ENCODE measurements around the gene CBFA2T3.
"Not testable (repeated sequence)": the region's sequence is repeated elsewhere in the genome, so short reads cannot be mapped to it uniquely, and the experiment has no call there.

CBFA2T3 gene

GRCh38 chr16:89006036-89006752, 29.2 kb upstream of the CBFA2T3 start:
- H3K36me3 ChIP-seq (ENCODE audit: insufficient read depth, low read length) = no peaks in the 10 kb centered on the region
- no peaks in the 10 kb centered on the region; the same call in 1 of the 2 replicates for H3K4me1 ChIP-seq (ENCODE audit: insufficient read depth, low read length)
- no peak overlapping the region for H3K9ac ChIP-seq (ENCODE audit: low read depth, low read length)
- H3K9me3 ChIP-seq (ENCODE audit: control insufficient read depth, insufficient read depth, low read length) = no peaks in the 10 kb centered on the region

- no peak overlapping the region for H3K9ac ChIP-seq (ENCODE audit: low read depth, low read length)
- no peaks in the 10 kb centered on the region for H3K36me3 ChIP-seq (ENCODE audit: insufficient read depth, low read length)
- H3K9me3 ChIP-seq (ENCODE audit: control insufficient read depth, insufficient read depth, low read length) = no peaks in the 10 kb centered on the region
- H3K4me1 ChIP-seq (ENCODE audit: insufficient read depth, low read length) = no peaks in the 10 kb centered on the region; the same call in 1 of the 2 replicates
These were observed 28.4 kb upstream of the CBFA2T3 start for GRCh38 chr16:89005201-89006035.

GRCh38 chr16:89004209-89004831, 27.3 kb upstream of the CBFA2T3 start:
- H3K9me3 ChIP-seq (ENCODE audit: control insufficient read depth, insufficient read depth, low read length) = no peaks in the 10 kb centered on the region
- no peak overlapping the region for H3K9ac ChIP-seq (ENCODE audit: low read depth, low read length)
- no peaks in the 10 kb centered on the region for H3K36me3 ChIP-seq (ENCODE audit: insufficient read depth, low read length)
- no peaks in the 10 kb centered on the region; the same call in 1 of the 2 replicates for H3K4me1 ChIP-seq (ENCODE audit: insufficient read depth, low read length)

GRCh38 chr16:89003831-89004208, 26.8 kb upstream of the CBFA2T3 start:
- H3K36me3 ChIP-seq (ENCODE audit: insufficient read depth, low read length) = no peaks in the 10 kb centered on the region
- H3K4me1 ChIP-seq (ENCODE audit: insufficient read depth, low read length) = no peaks in the 10 kb centered on the region; the same call in 1 of the 2 replicates
- H3K9me3 ChIP-seq (ENCODE audit: control insufficient read depth, insufficient read depth, low read length) = no peaks in the 10 kb centered on the region
- no peak overlapping the region for H3K9ac ChIP-seq (ENCODE audit: low read depth, low read length)

GRCh38 chr16:89002851-89003830, 26.1 kb upstream of the CBFA2T3 start:
- no peaks in the 10 kb centered on the region for H3K36me3 ChIP-seq (ENCODE audit: insufficient read depth, low read length)
- no peak overlapping the region for H3K9ac ChIP-seq (ENCODE audit: low read depth, low read length)
- no peaks in the 10 kb centered on the region for H3K9me3 ChIP-seq (ENCODE audit: control insufficient read depth, insufficient read depth, low read length)
- H3K4me1 ChIP-seq (ENCODE audit: insufficient read depth, low read length) = no peaks in the 10 kb centered on the region; the same call in 1 of the 2 replicates

- not testable (repeated sequence) for H3K9me3 ChIP-seq (ENCODE audit: control insufficient read depth, insufficient read depth, low read length); H3K9ac ChIP-seq (ENCODE audit: low read depth, low read length); H3K36me3 ChIP-seq (ENCODE audit: insufficient read depth, low read length); H3K4me1 ChIP-seq (ENCODE audit: insufficient read depth, low read length)
These were observed 25.1 kb upstream of the CBFA2T3 start for GRCh38 chr16:89002081-89002480.

- H3K9me3 ChIP-seq (ENCODE audit: control insufficient read depth, insufficient read depth, low read length) = no peaks in the 10 kb centered on the region
These were observed 24.4 kb upstream of the CBFA2T3 start for GRCh38 chr16:89001117-89002027.

GRCh38 chr16:89000207-89000959, 23.4 kb upstream of the CBFA2T3 start:
- Histone ChIP-seq H3K4me1 (ENCODE audit: insufficient read depth, low read length) (no peaks in the 10 kb centered on the region; the same call in 1 of the 2 replicates), H3K36me3 (ENCODE audit: insufficient read depth, low read length) (no peaks in the 10 kb centered on the region), H3K9me3 (ENCODE audit: control insufficient read depth, insufficient read depth, low read length) (no peaks in the 10 kb centered on the region), H3K9ac (ENCODE audit: low read depth, low read length) (no peak overlapping the region)

More at GRCh38 chr16:89001117-89002027, 24.4 kb upstream of the CBFA2T3 start:
- Histone ChIP-seq H3K36me3 (ENCODE audit: insufficient read depth, low read length) (no peaks in the 10 kb centered on the region), H3K4me1 (ENCODE audit: insufficient read depth, low read length) (no peaks in the 10 kb centered on the region; the same call in 1 of the 2 replicates), H3K9ac (ENCODE audit: low read depth, low read length) (no peak overlapping the region; the same call in 1 of the 2 replicates)

- Histone ChIP-seq H3K36me3 (ENCODE audit: insufficient read depth, low read length) (no peaks in the 10 kb centered on the region), H3K4me1 (ENCODE audit: insufficient read depth, low read length) (no peaks in the 10 kb centered on the region; the same call in 1 of the 2 replicates), H3K9ac (ENCODE audit: low read depth, low read length) (no peak overlapping the region), H3K9me3 (ENCODE audit: control insufficient read depth, insufficient read depth, low read length) (no peaks in the 10 kb centered on the region)
These were observed 22.6 kb upstream of the CBFA2T3 start for GRCh38 chr16:88999457-89000206.

- Histone ChIP-seq H3K36me3 (ENCODE audit: insufficient read depth, low read length) (no peaks in the 10 kb centered on the region), H3K9me3 (ENCODE audit: control insufficient read depth, insufficient read depth, low read length) (no peaks in the 10 kb centered on the region), H3K4me1 (ENCODE audit: insufficient read depth, low read length) (no peaks in the 10 kb centered on the region), H3K9ac (ENCODE audit: low read depth, low read length) (no peak overlapping the region)
These were observed 18.9 kb upstream of the CBFA2T3 start for GRCh38 chr16:88995746-88996535.

GRCh38 chr16:88995194-88995593, 18.2 kb upstream of the CBFA2T3 start:
- H3K4me1 ChIP-seq (ENCODE audit: insufficient read depth, low read length) = no peaks in the 10 kb centered on the region
- H3K36me3 ChIP-seq (ENCODE audit: insufficient read depth, low read length) = no peaks in the 10 kb centered on the region
- H3K9ac ChIP-seq (ENCODE audit: low read depth, low read length) = no peak overlapping the region
- no peaks in the 10 kb centered on the region for H3K9me3 ChIP-seq (ENCODE audit: control insufficient read depth, insufficient read depth, low read length)
